ENCODE data around the gene SLC1A4.

DNA sequence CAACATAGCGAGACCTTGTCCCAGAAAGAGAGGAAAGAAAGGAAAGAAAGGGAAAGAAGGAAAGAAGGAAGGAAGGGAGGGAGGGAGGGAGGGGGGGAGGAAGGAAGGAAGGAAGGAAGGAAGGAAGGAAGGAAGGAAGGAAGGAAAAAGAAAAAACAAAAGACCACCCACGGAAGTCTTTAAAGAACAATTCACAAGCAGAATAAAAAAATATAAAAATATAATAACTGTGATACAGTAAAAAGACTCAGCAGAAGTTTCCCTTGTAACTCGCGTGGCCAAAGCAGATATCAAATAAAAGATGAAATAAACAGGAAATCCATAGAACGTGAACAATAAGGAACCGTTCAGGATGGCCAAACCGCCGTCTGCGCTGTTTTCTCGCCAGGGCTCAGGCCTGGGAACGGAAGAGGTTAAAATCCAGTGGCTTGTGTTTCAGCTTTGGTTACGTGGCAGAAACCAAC lies 1.2 kb upstream of the SLC1A4 start:
- TF ChIP-seq EP300 (IDR thresholded peaks at IDR 0.05) (no peak), CTCF (IDR thresholded peaks at IDR 0.05) (no peak)

All from tibial nerve (tissue), 4 donors.